Measurements from ENCODE around the gene GIGYF2.

DNA sequence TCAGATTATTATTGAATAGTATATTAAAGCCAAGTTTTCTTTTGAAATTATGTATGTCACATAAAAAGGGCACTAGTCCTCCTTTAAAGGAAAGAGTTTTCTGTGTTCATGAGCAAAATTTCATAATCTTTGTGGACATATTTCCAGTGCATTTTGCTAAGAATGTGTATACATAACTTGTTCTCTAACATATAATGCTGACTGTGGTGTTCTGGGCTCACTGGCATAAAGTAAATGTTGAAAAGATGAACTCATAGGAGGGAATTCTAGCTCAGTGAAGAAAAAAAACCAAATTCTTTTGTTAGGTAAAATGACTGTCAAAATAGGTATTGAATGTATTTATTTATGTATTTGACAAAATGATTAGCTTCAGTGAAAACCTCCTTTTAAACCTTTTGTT lies 73.1 kb downstream of the GIGYF2 start:
- TF ChIP-seq, protein P1, sequence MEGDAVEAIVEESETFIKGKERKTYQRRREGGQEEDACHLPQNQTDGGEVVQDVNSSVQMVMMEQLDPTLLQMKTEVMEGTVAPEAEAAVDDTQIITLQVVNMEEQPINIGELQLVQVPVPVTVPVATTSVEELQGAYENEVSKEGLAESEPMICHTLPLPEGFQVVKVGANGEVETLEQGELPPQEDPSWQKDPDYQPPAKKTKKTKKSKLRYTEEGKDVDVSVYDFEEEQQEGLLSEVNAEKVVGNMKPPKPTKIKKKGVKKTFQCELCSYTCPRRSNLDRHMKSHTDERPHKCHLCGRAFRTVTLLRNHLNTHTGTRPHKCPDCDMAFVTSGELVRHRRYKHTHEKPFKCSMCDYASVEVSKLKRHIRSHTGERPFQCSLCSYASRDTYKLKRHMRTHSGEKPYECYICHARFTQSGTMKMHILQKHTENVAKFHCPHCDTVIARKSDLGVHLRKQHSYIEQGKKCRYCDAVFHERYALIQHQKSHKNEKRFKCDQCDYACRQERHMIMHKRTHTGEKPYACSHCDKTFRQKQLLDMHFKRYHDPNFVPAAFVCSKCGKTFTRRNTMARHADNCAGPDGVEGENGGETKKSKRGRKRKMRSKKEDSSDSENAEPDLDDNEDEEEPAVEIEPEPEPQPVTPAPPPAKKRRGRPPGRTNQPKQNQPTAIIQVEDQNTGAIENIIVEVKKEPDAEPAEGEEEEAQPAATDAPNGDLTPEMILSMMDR (IDR thresholded peaks at IDR 0.05): no peak
- TF ChIP-seq POLR2AphosphoS5 (IDR thresholded peaks at IDR 0.05) (no peak), POLR2A (IDR thresholded peaks at IDR 0.05; ENCODE audit: low read depth) (no peak), EP300 (IDR thresholded peaks at IDR 0.05) (no peak)

Measured in esophagus muscularis mucosa (tissue), 4 donors.